ENCODE measurements around the gene NT5C1B.

The NT5C1B gene

GRCh38 chr2:18518116-18519111 lies 71.0 kb downstream of the NT5C1B start:
- in situ Hi-C loops (cut with HindIII; ENCODE audit: low sequenced_read_pairs): loop anchor here (25.0 kb wide), 2 partner anchors 106 to 844 kb away; partner anchors contain the start of gene OSR1

GRCh38 chr2:18517386-18517785 lies 72.0 kb downstream of the NT5C1B start:
- in situ Hi-C loops (cut with HindIII; ENCODE audit: low sequenced_read_pairs): loop anchor here (25.0 kb wide), 2 partner anchors 105 to 845 kb away; partner anchors contain the start of gene OSR1

GRCh38 chr2:18516112-18516511 lies 73.3 kb downstream of the NT5C1B start:
- in situ Hi-C loops (cut with HindIII; ENCODE audit: low sequenced_read_pairs): loop anchor here (25.0 kb wide), 2 partner anchors 104 to 846 kb away; partner anchors contain the start of gene OSR1

GRCh38 chr2:18514526-18515461 lies 74.6 kb downstream of the NT5C1B start:
- in situ Hi-C loops (cut with HindIII; ENCODE audit: low sequenced_read_pairs): loop anchor here (25.0 kb wide), 2 partner anchors 102 to 848 kb away; partner anchors contain the start of gene OSR1
